Tibial nerve (tissue), 3 donors: ENCODE data around the gene GIT1.

Experiments
- CTCF ChIP-seq, 5 experiments: fragments of 200-600 bp in 3 of 5; fragments of 450-650 bp in 2 of 5; sonication (generic) in 3 of 5; IDR thresholded peaks; one replicate each; pipeline ENCODE4 v1.5.1; 2016 to 2019; ENCODE audit warnings: antibody characterized with exemption in 5 of 5, mild to moderate bottlenecking in 3 of 5, moderate library complexity in 2 of 5
- POLR2A ChIP-seq, 2 donors: fragments of 450-650 bp; IDR thresholded peaks; one replicate each; pipeline ENCODE4 v1.6.1; 2017; ENCODE audit warnings: antibody characterized with exemption in 2 of 2, mild to moderate bottlenecking in 2 of 2, moderate library complexity in 2 of 2

- TF ChIP-seq CTCF (IDR thresholded peaks at IDR 0.05): no peak
- no peak for TF ChIP-seq POLR2A (IDR thresholded peaks at IDR 0.05)
Measured at GRCh38 chr17:29524692-29525091, 64.8 kb downstream of the GIT1 start.
